Kidney epithelial cell (primary cell): ENCODE measurements around the gene YDJC. TPM values are rescaled to one million over a fixed set of nuclear protein-coding genes. Genes with fewer than 3 reads are reported as not detected.
"Not testable (repeated sequence)": the region's sequence is repeated elsewhere in the genome, so short reads cannot be mapped to it uniquely, and the experiment has no call there.

Source experiments
- DNase-seq: peaks from one replicate; pipeline ENCODE4 v3.0.0-alpha.2; 2010; ENCODE audit warnings: low read depth
- H3K27me3 ChIP-seq: 2 replicates; pipeline ENCODE4 v1.6.0; 2011; ENCODE audit warnings: low read length; ENCODE audit not compliant: control insufficient read depth, insufficient read depth
- H3K36me3 ChIP-seq: 2 replicates; pipeline ENCODE4 v1.5.1; 2011; ENCODE audit warnings: low read length; ENCODE audit not compliant: control insufficient read depth, insufficient read depth
- H3K4me3 ChIP-seq: 2 replicates; pipeline ENCODE4 v1.5.1; 2011; ENCODE audit warnings: low read depth, mild to moderate bottlenecking, control low read depth, low read length
- total RNA-seq: library from RNA; depleted of rRNA; stranded (reverse); fragments of >200 nt; gene quantifications from 2 replicates; pipeline ENCODE4 v1.2.3, GENCODE V29; 2015
- TF ChIP-seq, protein P1 (sequence below): IDR thresholded peaks from 2 replicates; pipeline ENCODE4 v1.5.1; 2011; ENCODE audit warnings: mild to moderate bottlenecking, moderate library complexity, low read length, control low read depth, inconsistent platforms; ENCODE audit not compliant: insufficient read depth, poor library complexity, severe bottlenecking

YDJC gene
- total RNA-seq, result 95.5 and 128 TPM in 2 replicates

- DNase-seq, result peak; percentile 80
These were observed at the start of gene YDJC for GRCh38 chr22:21629255-21630149. Gene YDJC, minus strand, starts transcription at chr22:21630022. Its CDS starts 8 bp downstream, at chr22:21630014.

GRCh38 chr22:21679383-21679782 is 49.6 kb upstream of the YDJC start:
- H3K36me3 ChIP-seq, result peaks cover 1% of the 10 kb centered on the region
- H3K27me3 ChIP-seq, result no peaks in the 10 kb centered on the region
- TF ChIP-seq, protein P1, sequence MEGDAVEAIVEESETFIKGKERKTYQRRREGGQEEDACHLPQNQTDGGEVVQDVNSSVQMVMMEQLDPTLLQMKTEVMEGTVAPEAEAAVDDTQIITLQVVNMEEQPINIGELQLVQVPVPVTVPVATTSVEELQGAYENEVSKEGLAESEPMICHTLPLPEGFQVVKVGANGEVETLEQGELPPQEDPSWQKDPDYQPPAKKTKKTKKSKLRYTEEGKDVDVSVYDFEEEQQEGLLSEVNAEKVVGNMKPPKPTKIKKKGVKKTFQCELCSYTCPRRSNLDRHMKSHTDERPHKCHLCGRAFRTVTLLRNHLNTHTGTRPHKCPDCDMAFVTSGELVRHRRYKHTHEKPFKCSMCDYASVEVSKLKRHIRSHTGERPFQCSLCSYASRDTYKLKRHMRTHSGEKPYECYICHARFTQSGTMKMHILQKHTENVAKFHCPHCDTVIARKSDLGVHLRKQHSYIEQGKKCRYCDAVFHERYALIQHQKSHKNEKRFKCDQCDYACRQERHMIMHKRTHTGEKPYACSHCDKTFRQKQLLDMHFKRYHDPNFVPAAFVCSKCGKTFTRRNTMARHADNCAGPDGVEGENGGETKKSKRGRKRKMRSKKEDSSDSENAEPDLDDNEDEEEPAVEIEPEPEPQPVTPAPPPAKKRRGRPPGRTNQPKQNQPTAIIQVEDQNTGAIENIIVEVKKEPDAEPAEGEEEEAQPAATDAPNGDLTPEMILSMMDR, result no peak
- H3K4me3 ChIP-seq, result no peak overlapping the region
- no peak for DNase-seq

More at GRCh38 chr22:21629255-21630149, at the start of gene YDJC:
- no peaks in the 10 kb centered on the region for H3K27me3 ChIP-seq
- no peaks in the 10 kb centered on the region for H3K36me3 ChIP-seq
- TF ChIP-seq, protein P1, result peak; percentile 76
- peak within 1 kb of the TSS; percentile 100 for H3K4me3 ChIP-seq

DNA sequence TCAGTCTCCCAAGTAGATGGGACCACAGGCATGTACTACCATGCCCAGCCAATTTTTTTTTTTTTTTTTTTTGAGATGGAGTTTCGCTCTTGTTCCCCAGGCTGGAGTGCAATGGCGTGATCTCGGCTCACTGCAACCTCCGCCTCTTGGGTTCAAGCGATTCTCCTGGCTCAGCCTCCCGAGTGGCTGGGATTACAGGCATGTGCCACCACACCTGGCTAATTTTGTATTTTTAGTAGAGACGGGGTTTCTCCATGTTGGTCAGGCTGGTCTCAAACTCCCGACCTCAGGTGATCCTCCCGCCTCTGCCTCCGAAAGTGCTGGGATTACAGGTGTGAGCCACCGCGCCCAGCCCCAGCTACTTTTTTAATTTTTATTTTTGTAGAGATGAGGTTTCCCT is 49.0 kb upstream of the YDJC start:
- H3K27me3 ChIP-seq, H3K4me3 ChIP-seq, DNase-seq, H3K36me3 ChIP-seq: not testable (repeated sequence)

- Histone ChIP-seq H3K36me3 (peaks cover 1% of the 10 kb centered on the region), H3K27me3 (no peaks in the 10 kb centered on the region), H3K4me3 (no peak overlapping the region)
- TF ChIP-seq, protein P1, result no peak
- DNase-seq, result no peak
These were observed 48.0 kb upstream of the YDJC start for GRCh38 chr22:21677606-21678443.

DNA sequence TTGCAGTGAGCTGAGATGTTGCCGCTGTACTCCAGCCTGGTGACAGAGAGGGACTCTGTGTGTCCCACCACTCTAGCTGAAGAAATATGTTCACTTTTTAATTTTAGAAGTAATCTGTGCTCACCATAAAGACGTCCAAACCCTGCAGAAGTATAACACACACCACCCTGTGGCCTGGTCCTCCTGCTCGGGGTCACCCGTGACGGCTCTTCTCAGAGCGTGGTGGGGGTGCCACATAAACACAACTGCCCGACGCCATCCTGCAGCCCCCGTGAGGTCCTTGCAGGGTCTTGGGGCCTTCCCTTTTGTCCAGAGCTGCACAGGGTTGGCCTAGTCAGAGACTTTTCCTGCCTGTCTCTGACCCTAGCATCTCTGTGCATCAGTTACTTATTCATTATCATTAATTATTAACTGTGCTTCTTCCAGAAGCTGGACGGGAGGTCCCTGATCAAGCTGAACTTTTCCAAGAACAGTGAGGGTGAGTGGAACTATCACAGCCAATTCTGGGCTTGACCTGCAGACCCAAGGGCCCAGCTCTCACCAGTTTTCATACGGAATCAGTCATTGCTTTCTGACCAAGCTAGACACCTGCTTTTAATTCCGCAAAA is 44.9 kb upstream of the YDJC start:
- H3K4me3 ChIP-seq, result no peak overlapping the region
- DNase-seq, result no peak
- H3K27me3 ChIP-seq, result no peaks in the 10 kb centered on the region
- TF ChIP-seq, protein P1, result no peak
- no peaks in the 10 kb centered on the region for H3K36me3 ChIP-seq
